Transverse colon (tissue), 4 donors: ENCODE data around the gene EDEM1. TPM values are rescaled to one million over a fixed set of nuclear protein-coding genes. Genes with fewer than 3 reads are reported as not detected.
A peak's percentile ranks its signal among the peaks of the same experiment; 100 is the strongest.

Source experiments
- DNase-seq: peaks from one replicate; pipeline ENCODE4 v3.0.0-alpha.2; 2019
- H3K27ac ChIP-seq, 4 donors: fragments of 200-600 bp; sonication (generic); 2 replicates each; pipeline ENCODE4 v1.5.1; 2016 to 2018; ENCODE audit warnings: inconsistent platforms in 4 of 4
- H3K27me3 ChIP-seq: fragments of 200-600 bp; sonication (generic); 2 replicates; pipeline ENCODE4 v1.5.1; 2017; ENCODE audit warnings: inconsistent platforms
- H3K36me3 ChIP-seq, 4 donors: fragments of 200-600 bp; sonication (generic); 2 replicates each; pipeline ENCODE4 v1.5.1; 2017 to 2019; ENCODE audit warnings: inconsistent platforms in 4 of 4
- H3K4me1 ChIP-seq, 4 donors: fragments of 200-600 bp; sonication (generic); 2 replicates each; pipeline ENCODE4 v1.5.1; 2017 to 2020; ENCODE audit warnings: inconsistent platforms in 4 of 4
- H3K4me3 ChIP-seq, 4 donors: fragments of 200-600 bp; sonication (generic); 1 replicate in 1 of 4; 2 replicates in 3 of 4; pipeline versions ENCODE4 v1.5.1 to v1.6.1; 2017 to 2019; ENCODE audit warnings: inconsistent platforms in 4 of 4
- H3K9me3 ChIP-seq, 2 donors: fragments of 200-600 bp; sonication (generic); 2 replicates each; pipeline ENCODE4 v1.5.1; 2017 to 2019; ENCODE audit warnings: inconsistent platforms in 2 of 2
- CTCF ChIP-seq, 5 experiments: fragments of 200-600 bp in 3 of 5; fragments of 450-650 bp in 2 of 5; sonication (generic) in 3 of 5; IDR thresholded peaks; 1 replicate in 2 of 5; 2 replicates in 3 of 5; pipeline ENCODE4 v1.5.1; 2016 to 2017; ENCODE audit warnings: antibody characterized with exemption in 5 of 5, inconsistent platforms in 3 of 5, mild to moderate bottlenecking in 2 of 5, moderate library complexity in 1 of 5
- EP300 ChIP-seq: sonication (generic); formaldehyde crosslinking; IDR thresholded peaks from one replicate; pipeline ENCODE4 v1.6.1; 2017; ENCODE audit warnings: antibody characterized with exemption, low read depth
- POLR2A ChIP-seq: fragments of 450-650 bp; IDR thresholded peaks from one replicate; pipeline ENCODE4 v1.6.1; 2016; ENCODE audit warnings: antibody characterized with exemption, mild to moderate bottlenecking, moderate library complexity
- POLR2AphosphoS5 ChIP-seq, 3 donors: sonication (generic); formaldehyde crosslinking; IDR thresholded peaks; one replicate each; pipeline ENCODE4 v1.6.1; 2016; ENCODE audit warnings: antibody characterized with exemption in 3 of 3
- WGBS, 2 donors: methylation state at CpG; one replicate each; pipeline ENCODE4 v1.1.5; 2018; ENCODE audit warnings: low coverage in 1 of 2; 5-methylcytosine and 5-hydroxymethylcytosine counted together
- in situ Hi-C, 4 donors: fragments of 200-750 bp; cut with MboI; loops; one replicate each; pipeline versions ENCODE4 v1.15.0 to v1.15.1; 2017; ENCODE audit warnings: low sequenced_read_pairs in 3 of 4, low pct_ligation_motif_present in 1 of 4, low pct_unique_long_range_greater_than_20kb in 1 of 4
- intact Hi-C: fragments of 100-400 bp; cut with DNase I; formaldehyde crosslinking; loops from one replicate; pipeline ENCODE4 v1.15.1; 2023; ENCODE audit warnings: low total_unique reads
- total RNA-seq, 4 donors: library from RNA; depleted of rRNA; stranded (reverse); fragments of >200 nt; gene quantifications; one replicate each; pipeline ENCODE4 v1.1.0, GENCODE V29; 2016

EDEM1 gene
- total RNA-seq, 4 donors from 2014 or later = 27.3 to 312 (median 42.3) TPM

GRCh38 chr3:5192571-5193365 is 5.3 kb downstream of the EDEM1 start:
- H3K27ac ChIP-seq = peak overlapping the region in 2 of 4 donors; percentile 10 to 44
- H3K27me3 ChIP-seq = no peaks in the 10 kb centered on the region
- intact Hi-C loops (no loop called here), in situ Hi-C loops (no loop called here)
- TF ChIP-seq POLR2AphosphoS5 (IDR thresholded peaks at IDR 0.05) (no peak), EP300 (no peak), CTCF (IDR thresholded peaks at IDR 0.05) (no peak), POLR2A (no peak)
- WGBS, 2 donors = 84 to 85% methylated on average over 3 of the region's 3 CpGs
- H3K4me1 ChIP-seq = peaks cover 18 to 81% (median 26%) of the 10 kb centered on the region in 4 donors
- H3K9me3 ChIP-seq = no peaks in the 10 kb centered on the region
- no peak for DNase-seq
- H3K36me3 ChIP-seq = no peaks in the 10 kb centered on the region
- H3K4me3 ChIP-seq = no peak overlapping the region

GRCh38 chr3:5194341-5194740 is 6.8 kb downstream of the EDEM1 start:
- Histone ChIP-seq H3K9me3 (no peaks in the 10 kb centered on the region), H3K36me3 (no peaks in the 10 kb centered on the region), H3K27ac (peak overlapping the region; percentile 17 to 47 (median 44)), H3K27me3 (no peaks in the 10 kb centered on the region), H3K4me3 (no peak overlapping the region), H3K4me1 (peaks cover 14 to 79% (median 20%) of the 10 kb centered on the region in 4 donors)
- DNase-seq = no peak
- intact Hi-C loops = no loop called here
- in situ Hi-C loops = no loop called here
- TF ChIP-seq POLR2A (no peak), CTCF (IDR thresholded peaks at IDR 0.05) (no peak), EP300 (no peak), POLR2AphosphoS5 (IDR thresholded peaks at IDR 0.05) (no peak)
- 57 to 72% methylated on average over 2 of the region's 2 CpGs for WGBS, 2 donors

- no peak for DNase-seq
- peaks cover 0 to 5% (median 0%) of the 10 kb centered on the region in 4 donors for H3K36me3 ChIP-seq
- no peaks in the 10 kb centered on the region for H3K9me3 ChIP-seq
- H3K27me3 ChIP-seq = no peaks in the 10 kb centered on the region
- no peak overlapping the region for H3K4me3 ChIP-seq
- in situ Hi-C loops (no loop called here), intact Hi-C loops (no loop called here)
- WGBS, 2 donors = 52 to 60% methylated on average over 2 of the region's 2 CpGs
- peak overlapping the region; percentile 17 to 47 (median 44) for H3K27ac ChIP-seq
- TF ChIP-seq POLR2A (no peak), POLR2AphosphoS5 (IDR thresholded peaks at IDR 0.05) (peak in 1 of 3 donors; percentile 22)
- peaks cover 11 to 73% (median 16%) of the 10 kb centered on the region in 4 donors for H3K4me1 ChIP-seq
Observed at GRCh38 chr3:5194801-5195509, 7.4 kb downstream of the EDEM1 start.

GRCh38 chr3:5195605-5196004 is 8.1 kb downstream of the EDEM1 start:
- intact Hi-C loops = no loop called here
- in situ Hi-C loops = no loop called here
- H3K9me3 ChIP-seq = no peaks in the 10 kb centered on the region
- H3K4me3 ChIP-seq = no peak overlapping the region
- 57 to 67% methylated on average over 1 to 2 of the region's 2 CpGs for WGBS, 2 donors
- peaks cover 0 to 12% (median under 1%) of the 10 kb centered on the region in 4 donors for H3K36me3 ChIP-seq
- H3K27ac ChIP-seq = peak overlapping the region; percentile 17 to 47 (median 43)
- TF ChIP-seq POLR2A (no peak), EP300 (no peak)
- DNase-seq = no peak
- H3K27me3 ChIP-seq = no peaks in the 10 kb centered on the region
- peaks cover 9 to 67% (median 15%) of the 10 kb centered on the region in 4 donors for H3K4me1 ChIP-seq

- H3K27me3 ChIP-seq = no peaks in the 10 kb centered on the region
- H3K27ac ChIP-seq = peak overlapping the region; percentile 17 to 54 (median 44)
- in situ Hi-C loops = no loop called here
- H3K9me3 ChIP-seq = no peaks in the 10 kb centered on the region
- 88 to 95% methylated on average over 2 to 4 of the region's 4 CpGs for WGBS, 2 donors
- H3K36me3 ChIP-seq = peaks cover 0 to 19% (median 7%) of the 10 kb centered on the region in 4 donors
- no peak for TF ChIP-seq POLR2A
- intact Hi-C loops = no loop called here
- no peak overlapping the region for H3K4me3 ChIP-seq
- no peak for DNase-seq
- H3K4me1 ChIP-seq = peaks cover 9 to 53% (median 15%) of the 10 kb centered on the region in 4 donors
Observed at GRCh38 chr3:5197022-5197421, 9.5 kb downstream of the EDEM1 start.
